Parathyroid adenoma (tissue), 2 donors: ENCODE data around the gene MYORG.
"Not testable (repeated sequence)": the region's sequence is repeated elsewhere in the genome, so short reads cannot be mapped to it uniquely, and the experiment has no call there.

Experiments
- H2AFZ ChIP-seq: fragments of 300-600 bp; sonication (generic); one replicate; pipeline ENCODE4 v1.7.0; 2017; ENCODE audit warnings: antibody characterized with exemption, mild to moderate bottlenecking
- H3K27ac ChIP-seq: fragments of 300-600 bp; sonication (generic); one replicate; pipeline ENCODE4 v1.7.0; 2017
- H3K27me3 ChIP-seq: fragments of 300-600 bp; sonication (generic); one replicate; pipeline ENCODE4 v1.7.0; 2017; ENCODE audit warnings: low read length; ENCODE audit not compliant: control insufficient read depth, insufficient read depth
- H3K36me3 ChIP-seq: fragments of 300-600 bp; sonication (generic); one replicate; pipeline ENCODE4 v1.7.0; 2017; ENCODE audit warnings: low read length; ENCODE audit not compliant: control insufficient read depth, insufficient read depth
- H3K4me1 ChIP-seq: fragments of 300-600 bp; sonication (generic); one replicate; pipeline ENCODE4 v1.7.0; 2017; ENCODE audit warnings: control low read depth
- H3K4me2 ChIP-seq: fragments of 300-600 bp; sonication (generic); one replicate; pipeline ENCODE4 v1.7.0; 2017; ENCODE audit warnings: low read length
- H3K4me3 ChIP-seq: fragments of 300-600 bp; sonication (generic); one replicate; pipeline ENCODE4 v1.7.0; 2017; ENCODE audit warnings: low read depth, low read length
- H3K79me2 ChIP-seq: fragments of 300-600 bp; sonication (generic); one replicate; pipeline ENCODE4 v1.7.0; 2017; ENCODE audit warnings: control low read depth
- H3K9ac ChIP-seq: fragments of 300-600 bp; sonication (generic); one replicate; pipeline ENCODE4 v1.7.0; 2017; ENCODE audit warnings: mild to moderate bottlenecking
- H3K9me3 ChIP-seq: fragments of 300-600 bp; sonication (generic); one replicate; pipeline ENCODE4 v1.7.0; 2017; ENCODE audit warnings: low read length; ENCODE audit not compliant: control insufficient read depth
- CTCF ChIP-seq: fragments of 300-600 bp; sonication (generic); IDR thresholded peaks from one replicate; pipeline ENCODE4 v1.7.0; 2017; ENCODE audit warnings: antibody characterized with exemption, mild to moderate bottlenecking
- donor health status: primary hyperparathyroidism.

MYORG gene

GRCh38 chr9:34341659-34342295 is 34.9 kb downstream of the MYORG start:
- H3K9me3 ChIP-seq = no peaks in the 10 kb centered on the region
- H3K27ac ChIP-seq = no peak overlapping the region
- H3K9ac ChIP-seq = no peak overlapping the region
- no peak overlapping the region for H2AFZ ChIP-seq
- H3K27me3 ChIP-seq = no peaks in the 10 kb centered on the region
- TF ChIP-seq CTCF = no peak
- H3K4me1 ChIP-seq = no peaks in the 10 kb centered on the region
- H3K79me2 ChIP-seq = no peaks in the 10 kb centered on the region
- H3K4me3 ChIP-seq = no peak overlapping the region
- no peaks in the 10 kb centered on the region for H3K36me3 ChIP-seq
- H3K4me2 ChIP-seq = no peak overlapping the region

GRCh38 chr9:34338665-34339385 is 37.9 kb downstream of the MYORG start:
- Histone ChIP-seq H2AFZ (no peak overlapping the region), H3K27me3 (no peaks in the 10 kb centered on the region), H3K9ac (no peak overlapping the region), H3K4me1 (no peaks in the 10 kb centered on the region), H3K36me3 (no peaks in the 10 kb centered on the region), H3K4me2 (no peak overlapping the region), H3K27ac (no peak overlapping the region), H3K4me3 (no peak overlapping the region), H3K79me2 (no peaks in the 10 kb centered on the region), H3K9me3 (no peaks in the 10 kb centered on the region)
- no peak for TF ChIP-seq CTCF

- not testable (repeated sequence) for H2AFZ ChIP-seq, H3K4me3 ChIP-seq, H3K9me3 ChIP-seq, H3K4me1 ChIP-seq, H3K27ac ChIP-seq, H3K36me3 ChIP-seq, H3K9ac ChIP-seq, H3K79me2 ChIP-seq, H3K4me2 ChIP-seq, H3K27me3 ChIP-seq
Observed at GRCh38 chr9:34338079-34338478, 38.6 kb downstream of the MYORG start.

GRCh38 chr9:34337403-34337802 is 39.3 kb downstream of the MYORG start:
- H3K27ac ChIP-seq = no peak overlapping the region
- H3K79me2 ChIP-seq = no peaks in the 10 kb centered on the region
- no peaks in the 10 kb centered on the region for H3K9me3 ChIP-seq
- H3K27me3 ChIP-seq = no peaks in the 10 kb centered on the region
- H2AFZ ChIP-seq = no peak overlapping the region
- no peak overlapping the region for H3K9ac ChIP-seq
- no peak overlapping the region for H3K4me2 ChIP-seq
- no peaks in the 10 kb centered on the region for H3K36me3 ChIP-seq
- H3K4me3 ChIP-seq = no peak overlapping the region
- TF ChIP-seq CTCF = no peak
- H3K4me1 ChIP-seq = no peaks in the 10 kb centered on the region

- H3K4me3 ChIP-seq = no peak overlapping the region
- H3K4me1 ChIP-seq = peaks cover under 1% of the 10 kb centered on the region
- H3K79me2 ChIP-seq = no peaks in the 10 kb centered on the region
- no peaks in the 10 kb centered on the region for H3K36me3 ChIP-seq
- no peak overlapping the region for H2AFZ ChIP-seq
- H3K9ac ChIP-seq = no peak overlapping the region
- no peak overlapping the region for H3K27ac ChIP-seq
- H3K9me3 ChIP-seq = no peaks in the 10 kb centered on the region
- no peaks in the 10 kb centered on the region for H3K27me3 ChIP-seq
- H3K4me2 ChIP-seq = no peak overlapping the region
- no peak for TF ChIP-seq CTCF
Observed at GRCh38 chr9:34335376-34335775, 41.3 kb downstream of the MYORG start.
